ENCODE data around the gene HOXB7. TPM values are rescaled to one million over a fixed set of nuclear protein-coding genes. Genes with fewer than 3 reads are reported as not detected.

The HOXB7 gene
- total RNA-seq, 1 donor from 2014 or later: 24.9 TPM

DNA sequence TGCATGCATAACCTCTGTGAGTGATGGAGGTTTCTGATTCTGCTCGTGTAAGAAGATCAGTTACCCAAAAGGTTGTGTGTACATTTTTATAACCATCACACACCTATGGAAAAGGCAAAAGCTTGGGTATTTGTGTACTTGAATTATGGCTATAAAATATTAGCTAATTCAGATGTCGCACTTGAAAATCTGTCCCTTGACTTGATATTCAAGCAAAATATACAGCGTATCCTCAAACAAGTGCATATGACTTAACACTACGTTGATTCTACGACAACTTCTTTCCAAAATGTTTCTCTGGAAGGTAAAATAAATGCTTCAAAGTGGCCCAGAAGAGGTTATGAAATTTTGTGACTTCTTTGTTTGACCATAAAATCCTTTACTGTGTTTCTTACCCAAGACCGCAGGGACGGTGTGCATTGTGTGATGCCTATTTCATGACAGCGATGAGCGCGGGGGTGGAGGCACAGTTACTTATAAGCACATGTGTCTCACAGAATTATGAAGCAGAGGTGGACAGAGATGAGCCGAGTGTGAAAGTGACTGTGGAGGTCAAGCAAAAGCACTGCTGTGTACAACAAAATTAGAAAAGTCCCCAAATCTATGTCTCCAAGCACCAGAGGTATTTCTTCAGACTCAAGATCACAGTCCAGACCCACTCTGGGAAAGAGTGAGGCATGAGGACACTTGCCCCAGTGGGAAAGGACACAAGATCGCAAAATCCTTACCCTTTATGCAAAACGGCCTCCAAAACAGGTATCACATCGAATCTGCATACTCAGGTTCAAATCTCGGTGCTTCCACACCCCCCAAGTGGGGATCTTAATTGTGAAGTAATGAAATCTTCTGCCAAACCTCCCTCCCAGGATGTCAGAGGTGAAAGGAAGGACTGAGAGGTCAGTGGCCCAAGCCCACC is 19.4 kb upstream of the HOXB7 start:
- H3K4me3 ChIP-seq (ENCODE audit: low read depth, low read length): no peak overlapping the region
- TF ChIP-seq, protein P1, sequence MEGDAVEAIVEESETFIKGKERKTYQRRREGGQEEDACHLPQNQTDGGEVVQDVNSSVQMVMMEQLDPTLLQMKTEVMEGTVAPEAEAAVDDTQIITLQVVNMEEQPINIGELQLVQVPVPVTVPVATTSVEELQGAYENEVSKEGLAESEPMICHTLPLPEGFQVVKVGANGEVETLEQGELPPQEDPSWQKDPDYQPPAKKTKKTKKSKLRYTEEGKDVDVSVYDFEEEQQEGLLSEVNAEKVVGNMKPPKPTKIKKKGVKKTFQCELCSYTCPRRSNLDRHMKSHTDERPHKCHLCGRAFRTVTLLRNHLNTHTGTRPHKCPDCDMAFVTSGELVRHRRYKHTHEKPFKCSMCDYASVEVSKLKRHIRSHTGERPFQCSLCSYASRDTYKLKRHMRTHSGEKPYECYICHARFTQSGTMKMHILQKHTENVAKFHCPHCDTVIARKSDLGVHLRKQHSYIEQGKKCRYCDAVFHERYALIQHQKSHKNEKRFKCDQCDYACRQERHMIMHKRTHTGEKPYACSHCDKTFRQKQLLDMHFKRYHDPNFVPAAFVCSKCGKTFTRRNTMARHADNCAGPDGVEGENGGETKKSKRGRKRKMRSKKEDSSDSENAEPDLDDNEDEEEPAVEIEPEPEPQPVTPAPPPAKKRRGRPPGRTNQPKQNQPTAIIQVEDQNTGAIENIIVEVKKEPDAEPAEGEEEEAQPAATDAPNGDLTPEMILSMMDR (conservative IDR thresholded peaks at IDR 0.05; ENCODE audit: low read depth, low read length): no peak
- DNase-seq (ENCODE audit: low read depth): no peak

DNA sequence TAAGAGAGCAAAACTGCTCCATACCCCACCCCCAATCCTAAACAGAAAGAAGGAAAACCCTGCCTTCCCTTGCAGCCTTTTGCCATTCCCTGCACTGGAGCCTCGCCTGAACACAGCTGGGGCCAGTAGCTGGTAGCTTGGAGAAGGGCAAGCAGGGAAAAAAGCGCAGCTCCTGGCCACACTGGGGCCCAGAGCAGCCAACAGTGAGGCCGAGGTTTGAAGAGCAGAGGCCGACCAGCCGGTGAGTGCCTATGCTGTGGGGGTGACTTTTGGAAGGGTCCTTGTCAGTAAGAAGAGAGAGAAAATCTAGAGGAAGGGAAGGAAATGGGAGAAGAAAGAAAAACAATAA is 18.6 kb upstream of the HOXB7 start:
- no peak overlapping the region for H3K4me3 ChIP-seq (ENCODE audit: low read depth, low read length)
- no peak for DNase-seq (ENCODE audit: low read depth)
- TF ChIP-seq, protein P1 (conservative IDR thresholded peaks at IDR 0.05; ENCODE audit: low read depth, low read length): no peak

DNA sequence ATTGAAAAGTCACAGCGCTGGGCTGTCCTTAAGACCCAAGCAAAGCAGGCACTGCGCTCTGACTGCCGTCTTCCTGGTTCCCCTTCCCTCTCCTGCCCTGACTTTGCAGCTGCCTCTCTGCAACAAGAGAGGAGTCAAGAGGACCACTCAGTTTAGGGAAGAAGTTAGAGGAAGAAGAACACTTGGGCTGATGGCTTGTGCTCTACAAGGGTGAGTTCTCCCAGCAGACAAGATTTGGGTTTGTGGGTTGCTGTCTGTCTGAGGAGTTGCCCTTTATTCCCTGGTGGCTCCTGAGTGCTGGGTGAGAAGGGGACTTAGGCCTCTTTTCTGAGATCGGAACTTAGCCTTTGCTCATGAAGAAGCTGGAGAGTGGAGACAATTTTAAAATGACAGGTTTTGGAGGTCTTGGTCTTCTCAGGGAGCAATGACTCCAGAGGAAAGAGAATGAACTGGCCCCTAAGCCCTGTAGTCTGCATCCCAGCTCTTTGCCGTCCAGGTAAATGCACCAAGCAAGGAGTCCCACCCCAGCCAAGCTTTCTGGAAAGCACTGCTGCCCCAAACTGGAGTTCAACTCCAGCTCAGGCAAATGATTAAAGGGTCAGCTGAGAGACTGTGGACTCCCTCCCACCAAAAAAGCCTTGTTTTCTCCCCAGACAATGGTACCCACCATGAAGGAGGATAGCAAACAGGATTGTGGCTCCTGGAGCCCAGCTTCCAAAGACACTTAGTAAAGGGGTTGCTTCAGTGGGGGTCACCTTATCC is 18.0 kb upstream of the HOXB7 start:
- H3K4me3 ChIP-seq (ENCODE audit: low read depth, low read length): no peak overlapping the region
- no peak for DNase-seq (ENCODE audit: low read depth)
- TF ChIP-seq, protein P1 (conservative IDR thresholded peaks at IDR 0.05; ENCODE audit: low read depth, low read length): no peak

DNA sequence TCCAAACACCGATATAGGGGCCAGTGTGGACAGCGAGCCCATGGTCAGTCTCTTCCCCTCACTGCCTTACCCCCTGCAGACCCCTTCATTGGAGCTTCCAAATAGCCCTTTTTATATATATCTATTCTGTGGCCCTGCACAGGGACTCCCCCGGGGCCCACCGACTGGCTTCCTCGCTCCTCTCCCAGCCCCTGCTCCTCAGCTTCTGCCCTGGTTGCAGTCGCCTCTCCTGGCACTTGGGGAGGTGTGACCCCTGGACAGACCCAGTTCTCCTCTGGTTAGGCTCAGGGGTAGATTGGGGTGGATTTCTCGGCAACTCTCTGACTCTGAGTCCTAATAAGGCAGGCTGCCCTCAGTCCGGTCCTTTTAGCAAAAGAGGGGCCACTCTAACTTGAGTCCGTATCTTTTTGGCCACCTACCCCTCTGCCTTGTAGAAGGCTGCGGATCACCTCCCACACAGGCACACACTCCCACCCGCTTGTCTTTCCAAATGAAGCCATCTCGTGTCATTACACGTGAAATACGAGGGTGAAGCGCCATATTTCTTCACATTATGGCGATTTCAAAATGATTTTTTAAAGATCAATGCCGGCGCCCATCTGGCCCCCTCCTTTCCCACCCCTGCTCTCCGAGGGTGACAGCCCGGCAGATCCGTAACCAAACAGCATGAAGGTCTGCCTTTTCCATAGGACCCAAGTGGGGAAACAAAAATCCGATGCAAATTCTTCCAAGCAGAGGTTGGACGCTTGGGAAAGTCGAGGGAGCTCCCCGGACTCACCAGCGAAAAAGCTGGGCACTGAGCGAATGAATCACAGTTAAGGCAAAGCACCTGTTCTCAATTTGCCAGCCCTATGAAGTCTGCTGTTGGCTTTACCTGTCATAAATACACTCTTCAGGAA is 17.1 kb upstream of the HOXB7 start:
- DNase-seq (ENCODE audit: low read depth): no peak
- TF ChIP-seq, protein P1 (conservative IDR thresholded peaks at IDR 0.05; ENCODE audit: low read depth, low read length): no peak
- no peak overlapping the region for H3K4me3 ChIP-seq (ENCODE audit: low read depth, low read length)

DNA sequence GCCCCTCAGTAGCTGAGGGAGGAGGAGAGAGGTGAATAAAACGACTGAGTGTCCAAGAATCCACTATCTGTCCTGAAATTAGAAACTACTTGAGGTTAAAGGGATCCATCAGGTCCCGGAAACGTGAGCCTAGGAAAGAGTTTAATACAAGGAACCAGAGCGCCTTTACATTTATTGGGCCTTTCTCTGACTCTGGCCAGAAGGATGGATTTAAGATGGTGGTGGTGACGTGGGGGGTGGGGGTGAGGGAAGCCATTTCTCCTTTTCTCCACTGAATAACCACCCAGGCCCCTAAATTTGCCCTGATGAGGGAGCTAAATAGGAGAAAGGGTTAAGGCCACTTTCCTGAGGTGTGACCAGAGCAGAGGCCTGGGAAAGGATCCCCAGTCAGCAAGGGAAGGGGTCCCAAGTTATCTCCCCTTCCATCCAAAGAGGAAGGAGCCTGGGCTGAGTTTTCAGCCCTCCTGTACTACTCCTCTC is 16.3 kb upstream of the HOXB7 start:
- TF ChIP-seq, protein P1 (conservative IDR thresholded peaks at IDR 0.05; ENCODE audit: low read depth, low read length): no peak
- H3K4me3 ChIP-seq (ENCODE audit: low read depth, low read length): peak overlapping the region; percentile 82
- no peak for DNase-seq (ENCODE audit: low read depth)

All from epithelial cell of proximal tubule (primary cell).